GM12892 (cell line): ENCODE results near the gene IRF1.

ENCODE experiments used
- POLR2A ChIP-seq: IDR thresholded peaks from 2 replicates; pipeline ENCODE4 v1.6.1; 2011; ENCODE audit warnings: low read depth, low read length, control low read depth
- TAF1 ChIP-seq: IDR thresholded peaks from 2 replicates; pipeline ENCODE4 v1.6.1; 2011; ENCODE audit warnings: low read depth, mild to moderate bottlenecking, control low read depth, low read length, borderline replicate concordance

GRCh38 chr5:132493821-132494220 is 3.2 kb upstream of the IRF1 start:
- TF ChIP-seq POLR2A (no peak), TAF1 (no peak)
